PFSK-1 (cell line): ENCODE data around the gene ENTPD8.

Experiments used
- POLR2AphosphoS5 ChIP-seq: IDR thresholded peaks from 2 replicates; pipeline ENCODE4 v1.6.1; 2012; ENCODE audit warnings: low read depth, mild to moderate bottlenecking, control low read depth, low read length, moderate library complexity
- REST ChIP-seq, 2 experiments: IDR thresholded peaks; 2 replicates each; pipeline versions ENCODE4 v1.6.1 to v1.8.0; 2011 to 2012; ENCODE audit warnings: low read depth in 2 of 2, low read length in 2 of 2, control low read depth in 1 of 2, inconsistent platforms in 1 of 2, mild to moderate bottlenecking in 1 of 2, moderate library complexity in 1 of 2; ENCODE audit not compliant: insufficient read depth in 1 of 2
- SIN3A ChIP-seq: IDR thresholded peaks from 2 replicates; pipeline ENCODE4 v1.6.1; 2012; ENCODE audit warnings: mild to moderate bottlenecking, low read length, moderate library complexity, borderline replicate concordance; ENCODE audit not compliant: insufficient read depth
- TAF1 ChIP-seq: IDR thresholded peaks from 2 replicates; pipeline ENCODE4 v1.6.1; 2012; ENCODE audit warnings: low read length, control low read depth, borderline replicate concordance; ENCODE audit not compliant: insufficient read depth

- TF ChIP-seq REST (IDR thresholded peaks at IDR 0.05; ENCODE audit: insufficient read depth in 1 of 2, low read depth in 2 of 2, low read length in 2 of 2) (no peak), POLR2AphosphoS5 (no peak), TAF1 (no peak), SIN3A (no peak)
These were observed 47.7 kb upstream of the ENTPD8 start for GRCh38 chr9:137488906-137489305.
